Measurements from ENCODE around the gene NXNL1.

NXNL1 gene

GRCh38 chr19:17415121-17415520, 45.6 kb downstream of the NXNL1 start:
- DNase-seq, result no peak

- DNase-seq, result no peak
Observed at GRCh38 chr19:17414097-17414496, 46.6 kb downstream of the NXNL1 start.

DNA sequence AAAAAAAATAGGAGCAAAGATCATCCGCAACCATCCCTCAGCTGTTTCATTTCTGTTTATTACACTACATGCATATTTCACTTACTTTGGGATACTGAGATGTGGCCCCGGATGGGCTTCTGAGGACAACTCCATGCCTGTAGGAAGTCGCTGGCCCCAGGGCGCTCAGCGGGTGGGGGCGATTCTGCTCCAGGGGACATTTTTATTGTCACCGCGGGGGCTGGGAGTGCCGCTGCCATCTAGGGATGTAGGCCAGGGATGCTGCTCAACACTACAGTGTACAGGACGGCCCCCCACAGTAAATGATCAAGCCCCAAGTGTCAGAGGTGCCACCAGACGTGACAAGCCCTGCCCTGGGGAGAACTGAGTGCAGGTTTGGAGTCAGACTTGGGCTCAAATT, 48.9 kb downstream of the NXNL1 start:
- DNase-seq, result no peak

DNA sequence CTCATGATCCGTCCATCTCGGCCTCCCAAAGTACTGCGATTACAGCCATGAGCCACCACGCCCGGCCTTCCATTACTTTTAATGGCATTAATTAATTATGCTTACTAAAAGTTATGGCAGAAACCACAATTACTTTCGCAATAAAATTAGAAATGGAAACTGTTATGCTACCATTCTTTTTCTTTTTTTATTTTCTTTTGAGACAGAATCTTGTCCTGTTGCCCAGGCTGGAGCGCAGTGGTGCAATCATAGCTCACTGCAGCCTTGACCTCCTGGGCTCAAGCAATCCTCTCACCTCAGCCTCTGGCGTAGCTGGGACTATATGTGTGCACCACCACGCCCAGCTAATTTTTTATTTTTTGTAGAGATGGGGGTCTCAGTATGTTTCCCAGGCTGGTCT, 50.7 kb downstream of the NXNL1 start:
- no peak for DNase-seq

DNA sequence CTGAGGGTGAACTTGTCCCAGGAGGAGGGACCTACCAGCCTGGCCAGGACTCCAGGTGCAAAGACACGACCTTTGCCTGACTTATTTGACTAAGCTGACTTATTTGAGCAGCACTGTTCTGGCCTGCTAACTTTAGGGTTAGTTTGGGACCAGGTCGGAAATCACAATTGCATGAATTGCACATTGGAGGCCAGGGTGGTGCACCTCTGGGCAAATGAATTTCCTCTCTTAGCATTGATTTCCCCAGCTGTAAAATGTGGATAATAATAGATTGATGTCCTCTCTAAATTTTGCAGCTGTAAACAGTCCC, 53.9 kb downstream of the NXNL1 start:
- no peak for DNase-seq

- no peak for DNase-seq
Observed at GRCh38 chr19:17406046-17406886, 54.5 kb downstream of the NXNL1 start.

Data from stimulated activated naive CD4-positive, alpha-beta T cell treated with Interleukin-2 at 50 U/mL for 16 hours (primary cell).